ENCODE data around the gene FTCD. TPM values are rescaled to one million over a fixed set of nuclear protein-coding genes. Genes with fewer than 3 reads are reported as not detected.

FTCD gene
- total RNA-seq, 1 donor from 2014 or later = not detected

- DNase-seq (ENCODE audit: low read depth) = no peak
- TF ChIP-seq, protein P1, sequence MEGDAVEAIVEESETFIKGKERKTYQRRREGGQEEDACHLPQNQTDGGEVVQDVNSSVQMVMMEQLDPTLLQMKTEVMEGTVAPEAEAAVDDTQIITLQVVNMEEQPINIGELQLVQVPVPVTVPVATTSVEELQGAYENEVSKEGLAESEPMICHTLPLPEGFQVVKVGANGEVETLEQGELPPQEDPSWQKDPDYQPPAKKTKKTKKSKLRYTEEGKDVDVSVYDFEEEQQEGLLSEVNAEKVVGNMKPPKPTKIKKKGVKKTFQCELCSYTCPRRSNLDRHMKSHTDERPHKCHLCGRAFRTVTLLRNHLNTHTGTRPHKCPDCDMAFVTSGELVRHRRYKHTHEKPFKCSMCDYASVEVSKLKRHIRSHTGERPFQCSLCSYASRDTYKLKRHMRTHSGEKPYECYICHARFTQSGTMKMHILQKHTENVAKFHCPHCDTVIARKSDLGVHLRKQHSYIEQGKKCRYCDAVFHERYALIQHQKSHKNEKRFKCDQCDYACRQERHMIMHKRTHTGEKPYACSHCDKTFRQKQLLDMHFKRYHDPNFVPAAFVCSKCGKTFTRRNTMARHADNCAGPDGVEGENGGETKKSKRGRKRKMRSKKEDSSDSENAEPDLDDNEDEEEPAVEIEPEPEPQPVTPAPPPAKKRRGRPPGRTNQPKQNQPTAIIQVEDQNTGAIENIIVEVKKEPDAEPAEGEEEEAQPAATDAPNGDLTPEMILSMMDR (conservative IDR thresholded peaks at IDR 0.05; ENCODE audit: low read depth, low read length) = no peak
- no peak overlapping the region for H3K4me3 ChIP-seq (ENCODE audit: low read depth, low read length)
These were observed 23.9 kb downstream of the FTCD start for GRCh38 chr21:46131588-46131837.

DNA sequence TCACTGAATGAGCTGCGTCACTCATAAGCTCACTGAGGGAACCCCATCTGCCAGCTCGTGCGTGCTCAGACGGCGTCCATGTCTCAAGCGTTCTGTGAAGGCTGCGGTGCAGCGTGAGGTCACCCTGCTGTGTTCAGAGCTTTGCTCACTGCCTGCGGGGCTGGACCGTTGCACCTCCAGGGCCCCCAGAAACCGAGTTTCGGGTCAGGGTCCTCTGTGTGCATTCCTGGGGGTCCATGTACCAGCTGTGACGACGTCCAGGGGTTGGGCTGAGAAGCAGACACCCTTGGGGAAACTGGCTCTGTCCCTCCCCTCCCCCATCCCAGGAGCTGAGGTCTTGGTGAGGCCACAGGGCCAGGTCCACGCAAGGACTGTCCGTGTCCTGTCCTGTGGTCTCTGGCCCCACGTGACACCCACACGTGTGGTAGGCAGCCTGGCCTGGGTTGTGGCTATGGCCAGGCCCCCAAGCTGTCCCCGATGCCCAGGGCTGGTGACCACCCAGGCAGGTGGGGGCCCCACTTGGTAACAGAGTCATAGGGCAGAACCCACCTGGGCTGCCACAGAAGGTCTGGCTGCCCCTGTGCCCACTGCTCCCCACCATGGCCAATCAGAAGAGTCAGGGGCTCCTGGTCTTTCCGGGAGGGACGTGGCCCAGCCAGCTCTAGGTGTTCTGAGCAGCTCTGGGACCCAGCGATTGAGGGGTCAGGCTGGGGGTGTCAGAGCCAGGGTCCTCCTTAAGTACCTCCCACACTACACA is 24.4 kb downstream of the FTCD start:
- DNase-seq (ENCODE audit: low read depth) = no peak
- H3K4me3 ChIP-seq (ENCODE audit: low read depth, low read length) = no peak overlapping the region
- TF ChIP-seq, protein P1 (conservative IDR thresholded peaks at IDR 0.05; ENCODE audit: low read depth, low read length) = no peak

- TF ChIP-seq, protein P1 (conservative IDR thresholded peaks at IDR 0.05; ENCODE audit: low read depth, low read length) = no peak
- H3K4me3 ChIP-seq (ENCODE audit: low read depth, low read length) = no peak overlapping the region
- no peak for DNase-seq (ENCODE audit: low read depth)
These were observed 25.3 kb downstream of the FTCD start for GRCh38 chr21:46129846-46130651.

DNA sequence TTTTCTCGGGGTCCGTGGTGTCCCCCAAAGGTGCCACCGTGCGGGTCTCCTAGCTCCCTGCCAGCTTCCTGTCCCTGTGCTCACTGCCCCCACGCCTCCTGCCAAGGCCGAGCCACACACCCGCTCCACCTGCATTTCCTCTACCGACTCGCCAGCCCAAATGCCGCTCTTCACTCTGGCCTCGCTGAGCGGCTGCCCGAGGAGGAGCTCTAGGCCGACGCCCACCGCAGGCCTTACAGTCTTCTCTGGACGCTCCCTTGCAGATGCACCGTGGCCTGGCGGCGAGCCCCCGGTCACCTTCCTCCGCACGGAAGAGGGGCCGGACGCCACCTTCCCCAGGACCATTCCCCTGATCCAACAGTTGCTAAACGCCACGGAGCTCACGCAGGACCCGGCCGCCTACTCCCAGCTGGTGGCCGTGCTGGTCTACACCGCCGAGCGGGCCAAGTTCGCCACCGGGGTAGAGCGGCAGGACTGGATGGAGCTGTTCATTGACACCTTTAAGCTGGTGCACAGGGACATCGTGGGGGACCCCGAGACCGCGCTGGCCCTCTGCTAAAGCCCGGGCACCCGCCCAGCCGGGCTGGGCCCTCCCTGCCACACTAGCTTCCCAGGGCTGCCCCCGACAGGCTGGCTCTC is 26.3 kb downstream of the FTCD start:
- no peak for DNase-seq (ENCODE audit: low read depth)
- TF ChIP-seq, protein P1 (conservative IDR thresholded peaks at IDR 0.05; ENCODE audit: low read depth, low read length) = no peak

GRCh38 chr21:46128106-46128932 is 27.1 kb downstream of the FTCD start:
- H3K4me3 ChIP-seq (ENCODE audit: low read depth, low read length) = no peak overlapping the region
- TF ChIP-seq, protein P1 (conservative IDR thresholded peaks at IDR 0.05; ENCODE audit: low read depth, low read length) = no peak
- DNase-seq (ENCODE audit: low read depth) = no peak

More for the DNA sequence above, 26.3 kb downstream of the FTCD start:
- no peak overlapping the region for H3K4me3 ChIP-seq (ENCODE audit: low read depth, low read length)

- H3K4me3 ChIP-seq (ENCODE audit: low read depth, low read length) = no peak overlapping the region
- TF ChIP-seq, protein P1 (conservative IDR thresholded peaks at IDR 0.05; ENCODE audit: low read depth, low read length) = no peak
- no peak for DNase-seq (ENCODE audit: low read depth)
These were observed 27.9 kb downstream of the FTCD start for GRCh38 chr21:46127239-46128105.
